Activated T-cell treated with anti-CD3 and anti-CD28 coated beads for 24 hours (primary cell): ENCODE results near the gene SYNE1.
"Not testable (repeated sequence)": the region's sequence is repeated elsewhere in the genome, so short reads cannot be mapped to it uniquely, and the experiment has no call there.

Experiments used
- DNase-seq: peaks from one replicate; pipeline ENCODE4 v3.0.0-alpha.2; 2020; ENCODE audit warnings: low read depth

Gene SYNE1

DNA sequence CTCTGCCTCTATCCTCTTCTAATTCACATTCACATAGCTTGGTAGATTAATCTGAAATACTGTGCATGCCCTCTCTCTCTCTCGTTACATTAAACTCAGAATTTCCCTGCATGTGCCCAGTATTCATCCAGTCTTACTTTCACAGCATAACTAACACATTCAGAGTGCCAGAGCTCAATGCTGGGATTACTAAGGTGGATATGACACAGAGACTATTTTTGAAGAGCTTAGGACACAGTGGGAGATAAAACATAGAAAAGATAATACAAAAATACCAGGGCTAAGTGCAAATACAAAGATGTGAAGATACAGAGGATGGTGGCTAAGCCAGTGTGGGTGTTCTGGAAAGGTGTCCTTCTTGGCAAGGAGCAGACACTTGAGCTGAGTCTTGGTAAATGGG is 6.3 kb downstream of the SYNE1 start:
- DNase-seq = no peak

- DNase-seq = no peak
These were observed 11.9 kb downstream of the SYNE1 start for GRCh38 chr6:152625213-152625612.

DNA sequence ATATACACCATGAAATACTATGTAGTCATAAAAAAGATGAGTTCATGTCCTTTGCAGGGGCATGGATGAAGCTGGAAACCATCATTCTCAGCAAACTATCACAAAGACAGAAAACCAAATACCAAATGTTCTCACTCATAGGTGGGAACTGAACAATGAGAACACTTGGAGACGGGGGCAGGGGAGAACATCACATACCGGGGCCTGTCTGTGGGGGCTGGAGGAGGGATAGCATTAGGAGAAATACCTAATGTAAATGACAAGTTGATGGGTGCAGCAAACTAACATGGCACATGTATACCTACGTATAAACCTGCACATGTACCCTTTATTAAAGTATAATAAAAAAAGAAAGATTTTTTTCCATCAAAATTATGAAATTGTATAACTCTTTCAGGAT is 22.4 kb downstream of the SYNE1 start:
- not testable (repeated sequence) for DNase-seq

- DNase-seq = no peak
These were observed 28.0 kb downstream of the SYNE1 start for GRCh38 chr6:152609125-152609670.

GRCh38 chr6:152605941-152606340 is 31.2 kb downstream of the SYNE1 start:
- DNase-seq = no peak

DNA sequence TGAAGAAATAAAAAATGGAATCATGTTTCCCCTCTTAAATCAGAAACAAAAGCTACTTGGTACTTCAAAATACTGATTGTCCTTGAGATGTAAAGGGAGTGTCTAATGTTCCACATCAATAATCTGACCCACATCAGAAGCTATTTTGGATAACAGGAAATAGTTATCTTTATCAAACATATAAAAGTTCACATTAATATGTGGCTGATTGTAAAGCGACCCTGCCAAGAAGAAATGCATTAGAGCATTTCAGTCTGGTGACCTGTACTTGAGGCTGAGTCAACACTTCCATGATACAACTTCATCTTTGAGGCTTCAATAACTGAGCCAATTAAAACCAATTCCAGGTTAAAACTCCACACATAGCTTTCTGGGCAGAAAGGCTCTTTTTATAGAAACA is 31.8 kb downstream of the SYNE1 start:
- no peak for DNase-seq

DNA sequence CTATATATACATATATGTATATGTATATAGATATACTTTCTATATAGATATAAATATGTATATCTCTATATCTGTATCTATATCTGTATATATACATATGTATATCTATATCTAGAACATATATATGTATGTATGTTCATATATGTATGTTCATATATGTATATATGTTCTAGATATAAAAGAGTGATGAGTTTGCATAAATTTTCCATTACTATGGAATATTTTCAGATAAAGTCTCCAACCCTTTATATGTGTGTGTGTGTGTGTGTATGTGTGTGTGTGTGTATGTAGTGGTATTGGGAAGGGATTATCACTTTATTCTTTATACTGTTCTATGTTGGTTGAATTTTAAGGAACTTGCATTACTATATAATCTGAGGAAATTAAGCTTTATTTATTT is 33.3 kb downstream of the SYNE1 start:
- DNase-seq = no peak

DNA sequence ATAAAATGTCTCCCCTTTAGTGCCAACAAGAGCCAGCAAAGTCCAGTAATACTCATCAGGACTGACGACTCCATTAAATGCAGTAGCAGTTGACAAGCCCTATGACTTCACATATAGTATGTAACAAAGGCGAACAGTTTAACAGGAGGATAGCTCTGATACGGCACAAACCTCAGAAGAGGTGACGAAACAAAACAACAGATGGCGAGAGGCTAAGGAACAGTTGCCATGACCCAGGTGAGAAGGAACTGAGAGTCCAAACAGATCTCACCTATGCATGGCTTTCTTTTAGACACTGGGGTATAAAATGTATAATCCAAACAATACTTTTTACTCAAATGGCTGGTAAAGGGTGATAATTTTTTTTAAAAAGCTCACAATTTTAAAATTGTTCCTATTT is 37.1 kb downstream of the SYNE1 start:
- DNase-seq = no peak

DNA sequence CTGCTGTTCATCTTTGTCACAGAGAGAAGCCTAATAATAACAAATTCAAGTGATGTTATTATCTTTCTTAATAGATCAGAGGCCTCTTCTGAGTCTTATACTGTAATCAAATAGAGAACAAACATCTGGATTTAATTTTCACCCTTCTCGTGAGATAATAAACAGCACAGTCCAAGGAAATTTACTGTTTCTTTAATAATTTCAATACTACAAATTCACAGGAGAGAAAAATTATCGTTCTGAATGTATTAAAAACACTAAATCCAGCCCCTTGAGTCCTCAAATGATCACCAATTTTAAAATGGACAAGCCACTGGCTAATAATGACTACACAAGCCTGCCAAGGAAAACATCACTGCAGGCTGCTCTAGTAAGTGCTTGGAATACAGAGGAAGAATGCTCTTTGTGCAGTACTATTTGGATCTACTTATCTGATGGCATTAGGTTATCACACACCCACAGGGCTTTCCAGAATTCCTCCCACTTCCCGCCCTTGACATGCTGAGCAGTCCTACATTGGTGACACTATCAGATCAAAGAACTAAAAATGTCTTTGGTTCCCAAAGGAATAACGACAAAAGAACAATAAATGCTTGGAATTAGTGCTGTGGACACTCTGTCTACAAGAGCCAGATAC is 38.1 kb downstream of the SYNE1 start:
- DNase-seq = no peak

DNA sequence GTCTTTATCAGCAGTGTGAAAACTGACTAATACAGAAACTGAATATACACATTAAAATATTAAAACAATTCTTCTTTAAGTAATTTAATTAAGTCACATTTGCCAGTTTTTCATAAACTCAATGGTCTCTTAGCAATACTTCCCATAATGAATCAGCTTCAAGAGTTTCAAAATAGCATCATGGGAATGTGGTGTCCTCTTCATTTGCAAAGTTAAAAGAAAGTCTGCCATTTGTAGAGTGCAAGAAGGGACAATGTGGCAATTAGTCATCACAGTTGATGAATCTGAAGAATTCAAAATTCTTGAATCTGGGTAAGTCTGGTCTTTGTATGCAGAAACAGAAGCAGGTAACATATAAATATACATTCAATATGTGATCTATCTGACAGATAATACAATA is 38.7 kb downstream of the SYNE1 start:
- no peak for DNase-seq

DNA sequence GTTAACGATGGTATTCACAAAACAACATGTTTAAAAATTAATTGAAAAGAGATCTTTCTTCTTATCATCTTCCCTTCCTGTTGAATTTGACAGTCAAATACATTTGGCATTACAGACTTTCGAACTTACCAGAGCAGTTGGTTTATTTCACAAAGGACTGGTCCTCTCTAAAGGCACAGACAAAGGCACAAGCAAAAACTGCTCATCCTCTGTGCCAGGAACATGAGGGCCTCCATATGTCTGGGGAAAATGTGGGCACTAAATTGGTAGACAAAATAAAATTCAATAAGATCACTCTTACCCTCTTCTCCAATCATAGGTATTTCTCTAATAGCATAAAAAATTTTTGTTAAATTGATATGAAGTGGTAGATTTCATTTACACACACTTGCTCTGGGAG is 40.4 kb downstream of the SYNE1 start:
- no peak for DNase-seq

GRCh38 chr6:152595499-152595898 is 41.7 kb downstream of the SYNE1 start:
- DNase-seq = no peak

- no peak for DNase-seq
These were observed 42.5 kb downstream of the SYNE1 start for GRCh38 chr6:152594701-152595100.

DNA sequence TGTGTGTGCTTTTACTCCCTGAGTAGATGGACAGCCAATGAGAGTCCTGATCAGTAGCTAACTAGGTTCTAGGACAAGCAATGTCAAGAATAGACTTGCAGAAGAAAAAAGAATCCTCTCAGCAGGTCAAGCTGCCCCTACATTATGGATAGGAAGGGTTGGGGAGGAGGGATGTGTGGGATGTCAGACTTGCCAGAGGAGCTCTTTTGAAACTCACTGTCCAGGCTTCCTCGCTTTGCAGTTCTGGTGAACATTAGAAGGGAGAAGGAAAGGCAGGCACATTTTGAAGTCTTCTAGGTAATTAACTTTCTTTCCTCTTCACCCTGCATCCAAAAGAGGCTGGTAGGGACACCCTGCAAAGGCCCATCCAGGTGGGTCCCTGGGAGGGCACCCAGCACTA is 48.7 kb downstream of the SYNE1 start:
- DNase-seq = no peak

DNA sequence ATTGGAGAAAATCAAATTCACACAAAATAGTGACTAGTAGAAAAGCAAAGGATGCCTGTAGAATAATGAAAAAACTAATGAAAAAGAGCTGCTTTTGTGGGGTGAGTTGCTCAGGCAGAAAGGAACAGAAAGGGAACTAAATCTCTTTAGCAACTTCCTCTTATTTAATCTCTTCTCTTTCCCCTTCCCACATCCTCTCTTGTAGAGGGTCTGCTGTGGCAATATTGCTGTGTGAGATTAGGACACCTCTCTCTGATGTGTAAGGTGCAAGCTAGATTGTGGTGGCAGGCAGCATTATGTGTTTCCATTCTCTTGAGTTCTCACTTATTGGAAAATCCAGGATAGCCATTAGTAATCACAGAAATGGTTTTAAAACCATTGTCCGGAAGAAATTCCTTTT is 49.7 kb downstream of the SYNE1 start:
- DNase-seq = no peak

DNA sequence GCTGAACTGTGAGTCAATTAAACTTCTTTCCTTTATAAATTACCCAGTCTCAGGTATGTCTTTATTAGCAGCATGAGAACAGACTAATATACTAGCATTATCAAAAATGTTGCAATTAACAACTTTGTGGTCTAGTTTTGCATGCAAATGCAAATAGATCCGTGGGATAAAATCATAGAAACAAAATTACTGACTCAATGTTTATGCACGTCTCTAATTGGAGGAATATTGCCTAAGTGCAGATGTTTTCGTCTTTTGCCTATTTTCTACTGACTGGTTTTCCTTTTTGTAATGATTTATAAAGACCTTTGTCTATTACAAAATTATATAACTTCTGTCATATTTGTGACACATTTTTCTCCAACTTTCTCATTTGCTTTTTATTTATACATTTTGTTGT is 51.9 kb downstream of the SYNE1 start:
- DNase-seq = no peak

GRCh38 chr6:152583888-152584287 is 53.3 kb downstream of the SYNE1 start:
- no peak for DNase-seq

GRCh38 chr6:152576525-152576924 is 60.6 kb downstream of the SYNE1 start:
- DNase-seq = no peak

DNA sequence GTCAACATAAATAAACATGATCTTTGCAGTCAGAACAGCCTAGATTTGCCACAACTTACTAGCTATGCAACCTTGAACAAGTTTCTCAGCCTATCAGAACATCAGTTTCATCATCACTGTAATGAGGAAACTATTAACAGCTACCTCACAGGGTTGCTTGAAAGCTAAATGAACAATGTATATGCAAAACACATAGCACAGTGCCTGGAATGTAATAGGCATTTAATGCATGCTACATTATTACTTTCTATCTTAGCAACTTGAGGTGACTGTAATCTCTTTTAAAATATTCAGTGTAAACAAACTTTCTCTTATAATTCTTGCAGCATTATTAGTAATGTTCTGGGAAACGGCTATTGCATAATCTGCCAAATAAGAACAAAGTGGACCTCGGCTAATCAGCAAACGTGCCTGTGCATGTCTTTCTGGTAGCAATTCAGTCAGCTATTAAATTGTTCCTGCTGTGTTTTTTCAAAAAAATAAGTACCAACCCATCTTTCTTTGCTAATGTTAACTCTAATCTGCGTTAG is 61.5 kb downstream of the SYNE1 start:
- DNase-seq = no peak

DNA sequence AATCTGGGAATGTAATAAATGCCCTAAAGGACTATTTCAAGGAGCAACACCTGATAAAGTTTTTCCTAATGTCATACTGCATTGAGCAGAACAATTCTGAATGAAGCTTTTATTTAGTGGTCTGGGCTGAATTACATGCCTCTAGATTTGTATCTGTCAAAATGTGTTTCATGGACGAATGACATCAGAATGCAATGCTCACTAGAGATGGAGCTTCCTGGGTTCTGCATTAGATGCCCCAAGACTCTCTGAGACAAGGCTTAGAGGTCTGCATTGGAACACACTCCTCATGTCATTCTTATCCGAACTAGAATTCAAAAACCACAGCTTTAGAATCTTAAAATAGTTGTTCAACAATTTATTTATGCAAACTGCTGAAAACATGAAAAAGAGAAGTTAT is 62.0 kb downstream of the SYNE1 start:
- no peak for DNase-seq

GRCh38 chr6:152573762-152574161 is 63.4 kb downstream of the SYNE1 start:
- DNase-seq = no peak

DNA sequence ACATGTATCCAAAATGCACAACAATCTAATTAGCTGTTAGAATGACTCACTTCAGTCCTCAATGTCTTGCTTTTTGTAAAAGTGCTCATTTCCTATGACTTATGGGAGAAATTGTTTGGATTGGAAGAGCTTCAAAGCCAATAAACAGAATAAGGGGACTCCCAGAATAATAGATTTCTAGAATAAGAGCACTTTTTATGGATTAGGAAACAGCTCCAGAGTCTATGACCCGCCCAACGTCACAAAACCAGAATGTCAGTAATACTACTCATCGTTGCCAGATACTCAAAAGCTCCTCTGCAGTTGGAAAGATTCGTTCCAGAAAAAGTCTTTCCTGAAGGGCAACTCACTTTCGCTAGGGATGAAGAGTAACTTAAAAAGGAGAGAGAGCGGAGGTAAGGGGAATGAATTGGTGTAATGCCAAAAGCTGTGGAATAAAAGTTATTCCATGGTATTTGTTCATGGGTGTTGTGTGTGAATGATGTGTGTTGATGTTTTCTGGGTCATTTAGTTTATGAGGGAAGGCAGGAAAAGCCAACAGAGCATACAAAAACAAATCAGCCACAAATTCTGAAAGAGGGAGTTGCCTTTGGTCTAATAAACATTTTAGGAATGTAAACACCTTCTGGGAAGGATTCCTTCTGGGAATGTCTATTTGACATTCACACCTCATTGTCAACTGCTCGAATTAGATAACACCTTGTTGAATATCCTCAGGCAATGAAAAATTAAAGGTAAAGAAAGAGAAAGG is 64.6 kb downstream of the SYNE1 start:
- DNase-seq = no peak

GRCh38 chr6:152571943-152572337 is 65.2 kb downstream of the SYNE1 start:
- DNase-seq = no peak

DNA sequence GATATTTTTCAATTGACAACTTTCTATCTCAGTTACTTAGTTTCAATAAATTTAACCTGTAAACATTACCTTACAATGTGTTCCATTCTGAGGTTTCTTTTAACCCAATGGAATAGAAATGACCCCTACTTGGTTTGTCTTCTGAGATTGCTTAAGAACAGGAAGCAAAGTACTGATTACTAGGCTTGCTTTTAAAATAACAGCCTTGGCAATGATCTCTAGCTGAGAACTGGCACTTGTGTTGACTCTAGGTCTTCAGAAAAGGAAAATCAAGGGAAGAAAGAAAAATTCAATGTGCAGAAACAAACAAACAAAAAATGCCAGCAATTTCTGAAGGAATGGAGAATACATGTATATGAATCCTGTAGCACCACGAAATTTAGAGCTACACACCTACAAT is 66.1 kb downstream of the SYNE1 start:
- no peak for DNase-seq
